ENCODE results near the gene MMRN1.

- TF ChIP-seq ZFP3 (CRISPR knock-in tag; IDR thresholded peaks at IDR 0.05) = no peak
- no peak for TF ChIP-seq PATZ1 (CRISPR knock-in tag; IDR thresholded peaks at IDR 0.05; ENCODE audit: borderline replicate concordance)
These were observed 16.0 kb upstream of the MMRN1 start for GRCh38 chr4:89878611-89879010.
